KOPT-K1 (cell line): ENCODE data around the gene CCDC188.

Source experiments
- H3K27ac ChIP-seq: fragments of 200-600 bp; sonication (generic); 2 replicates; pipeline ENCODE4 v1.5.1; 2016; ENCODE audit warnings: antibody characterized with exemption, mild to moderate bottlenecking, low read depth, low read length; ENCODE audit not compliant: poor library complexity, severe bottlenecking
- H3K36me3 ChIP-seq: fragments of 200-600 bp; sonication (generic); 2 replicates; pipeline ENCODE4 v1.5.1; 2017; ENCODE audit warnings: antibody characterized with exemption, mild to moderate bottlenecking, low read length, moderate library complexity; ENCODE audit not compliant: insufficient read depth
- H3K9me3 ChIP-seq: fragments of 200-600 bp; sonication (generic); 2 replicates; pipeline ENCODE4 v1.5.1; 2017; ENCODE audit warnings: antibody characterized with exemption, low read length, mild to moderate bottlenecking; ENCODE audit not compliant: insufficient read depth, poor library complexity, severe bottlenecking

The CCDC188 gene

GRCh38 chr22:20128902-20129746, 21.7 kb downstream of the CCDC188 start:
- Histone ChIP-seq H3K9me3 (no peaks in the 10 kb centered on the region), H3K36me3 (peaks cover 49% of the 10 kb centered on the region), H3K27ac (peak overlapping the region; percentile 46)

- peaks cover 54% of the 10 kb centered on the region for H3K36me3 ChIP-seq
- H3K27ac ChIP-seq = peak overlapping the region; percentile 46
- H3K9me3 ChIP-seq = no peaks in the 10 kb centered on the region
Observed at GRCh38 chr22:20128619-20128901, 22.3 kb downstream of the CCDC188 start.

- H3K27ac ChIP-seq = peak overlapping the region; percentile 46
- no peaks in the 10 kb centered on the region for H3K9me3 ChIP-seq
- peaks cover 60% of the 10 kb centered on the region for H3K36me3 ChIP-seq
Observed at GRCh38 chr22:20127869-20128618, 22.8 kb downstream of the CCDC188 start.

GRCh38 chr22:20127318-20127868, 23.5 kb downstream of the CCDC188 start:
- H3K36me3 ChIP-seq = peaks cover 66% of the 10 kb centered on the region
- no peaks in the 10 kb centered on the region for H3K9me3 ChIP-seq
- peak overlapping the region; percentile 46 for H3K27ac ChIP-seq

- H3K36me3 ChIP-seq = peaks cover 76% of the 10 kb centered on the region
- H3K27ac ChIP-seq = no peak overlapping the region
- H3K9me3 ChIP-seq = no peaks in the 10 kb centered on the region
Observed at GRCh38 chr22:20126284-20127029, 24.4 kb downstream of the CCDC188 start.

GRCh38 chr22:20125201-20126174, 25.4 kb downstream of the CCDC188 start:
- Histone ChIP-seq H3K36me3 (peaks cover 85% of the 10 kb centered on the region), H3K27ac (no peak overlapping the region), H3K9me3 (no peaks in the 10 kb centered on the region)

GRCh38 chr22:20124083-20124787, 26.6 kb downstream of the CCDC188 start:
- peaks cover 98% of the 10 kb centered on the region for H3K36me3 ChIP-seq
- no peak overlapping the region for H3K27ac ChIP-seq
- H3K9me3 ChIP-seq = no peaks in the 10 kb centered on the region

- Histone ChIP-seq H3K36me3 (peaks cover 100% of the 10 kb centered on the region), H3K9me3 (no peaks in the 10 kb centered on the region), H3K27ac (no peak overlapping the region)
Observed at GRCh38 chr22:20123366-20124082, 27.3 kb downstream of the CCDC188 start.

GRCh38 chr22:20121856-20122415, 28.9 kb downstream of the CCDC188 start:
- H3K27ac ChIP-seq = no peak overlapping the region
- no peaks in the 10 kb centered on the region for H3K9me3 ChIP-seq
- peaks cover 86% of the 10 kb centered on the region for H3K36me3 ChIP-seq

GRCh38 chr22:20118300-20119020, 32.4 kb downstream of the CCDC188 start:
- Histone ChIP-seq H3K36me3 (peaks cover 78% of the 10 kb centered on the region), H3K9me3 (no peaks in the 10 kb centered on the region), H3K27ac (peak overlapping the region; percentile 96)

GRCh38 chr22:20117633-20118299, 33.1 kb downstream of the CCDC188 start:
- H3K9me3 ChIP-seq = no peaks in the 10 kb centered on the region
- peak overlapping the region; percentile 96 for H3K27ac ChIP-seq
- peaks cover 78% of the 10 kb centered on the region for H3K36me3 ChIP-seq
